GM12878 (cell line): ENCODE results near the gene PLEKHA5.

ENCODE experiments used
- CHD1 ChIP-seq: IDR thresholded peaks from 2 replicates; pipeline ENCODE4 v1.6.1; 2012; ENCODE audit warnings: low read depth, low read length, improper control_type of control experiment
- CHD4 ChIP-seq: fragments of 200-600 bp; sonication (generic); IDR thresholded peaks from 2 replicates; pipeline ENCODE4 v1.6.1; 2016; ENCODE audit warnings: mild to moderate bottlenecking
- EZH2 ChIP-seq: IDR thresholded peaks from 2 replicates; pipeline ENCODE4 v1.6.1; 2012; ENCODE audit warnings: low read depth, mild to moderate bottlenecking, control low read depth, inconsistent platforms, low read length, borderline replicate concordance; ENCODE audit not compliant: control insufficient read depth
- FOXM1 ChIP-seq: IDR thresholded peaks from 2 replicates; pipeline ENCODE4 v1.6.1; 2012; ENCODE audit warnings: low read depth, mild to moderate bottlenecking, inconsistent platforms, low read length, moderate library complexity
- HDAC2 ChIP-seq: fragments of 200-600 bp; sonication (generic); IDR thresholded peaks from 2 replicates; pipeline ENCODE4 v1.6.1; 2017
- POLR2A ChIP-seq: IDR thresholded peaks from 2 replicates; pipeline ENCODE4 v1.6.1; 2011; ENCODE audit warnings: low read depth, mild to moderate bottlenecking, low read length
- RBBP5 ChIP-seq: fragments of 200-600 bp; sonication (generic); conservative IDR thresholded peaks from 2 replicates; pipeline ENCODE4 v1.6.1; 2016
- RCOR1 ChIP-seq: conservative IDR thresholded peaks from 2 replicates; pipeline ENCODE4 v1.6.1; 2012; ENCODE audit warnings: low read depth, low read length, improper control_type of control experiment
- RFX5 ChIP-seq: IDR thresholded peaks from 2 replicates; pipeline ENCODE4 v1.6.1; 2011; ENCODE audit warnings: low read depth, low read length, improper control_type of control experiment
- TAF1 ChIP-seq: IDR thresholded peaks from 2 replicates; pipeline ENCODE4 v1.6.1; 2011; ENCODE audit warnings: mild to moderate bottlenecking, low read depth, low read length, borderline replicate concordance
- TCF3 ChIP-seq: IDR thresholded peaks from 2 replicates; pipeline ENCODE4 v1.6.1; 2012; ENCODE audit warnings: low read depth, mild to moderate bottlenecking, low read length, borderline replicate concordance; ENCODE audit not compliant: insufficient read depth
- TF ChIP-seq, protein P1 (sequence below), 3 experiments: IDR thresholded peaks in 2 of 3; conservative IDR thresholded peaks in 1 of 3; 2 replicates each; pipeline ENCODE4 v1.5.1; 2011; ENCODE audit warnings: low read depth in 3 of 3, low read length in 3 of 3, mild to moderate bottlenecking in 3 of 3, control low read depth in 2 of 3, moderate library complexity in 2 of 3, inconsistent platforms in 1 of 3, mixed read lengths in 1 of 3; ENCODE audit not compliant: control insufficient read depth in 2 of 3, insufficient read depth in 1 of 3; ENCODE audit errors: extremely low read depth in 1 of 3
- TF ChIP-seq, protein P2 (sequence below): fragments of 450-650 bp; IDR thresholded peaks from 2 replicates; pipeline ENCODE4 v1.6.1; 2017; ENCODE audit warnings: mild to moderate bottlenecking

DNA sequence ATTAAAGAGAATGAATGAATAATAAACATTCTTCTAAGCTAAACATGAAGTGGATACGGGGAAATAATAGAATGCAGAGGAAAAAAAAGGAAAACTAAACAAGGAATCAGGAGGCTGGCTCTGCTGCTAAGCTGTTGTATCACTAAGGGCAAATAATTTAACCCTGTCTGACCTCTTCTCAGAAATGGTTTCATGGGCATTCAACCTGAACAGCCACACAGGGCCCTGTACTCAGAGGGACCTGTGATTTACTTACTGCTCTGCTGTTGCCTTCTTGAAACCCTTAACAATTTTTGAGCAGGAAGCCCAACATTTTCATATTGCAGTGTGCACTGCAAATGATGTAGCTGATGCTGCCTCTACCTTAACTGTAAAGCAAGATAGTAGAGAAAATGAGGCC lies 14.2 kb upstream of the PLEKHA5 start:
- TF ChIP-seq POLR2A (no peak), TAF1 (no peak), RFX5 (no peak), RCOR1 (no peak), TCF3 (no peak), FOXM1 (no peak), CHD1 (no peak), HDAC2 (no peak), CHD4 (no peak), EZH2 (no peak), RBBP5 (no peak)
- TF ChIP-seq, protein P1, sequence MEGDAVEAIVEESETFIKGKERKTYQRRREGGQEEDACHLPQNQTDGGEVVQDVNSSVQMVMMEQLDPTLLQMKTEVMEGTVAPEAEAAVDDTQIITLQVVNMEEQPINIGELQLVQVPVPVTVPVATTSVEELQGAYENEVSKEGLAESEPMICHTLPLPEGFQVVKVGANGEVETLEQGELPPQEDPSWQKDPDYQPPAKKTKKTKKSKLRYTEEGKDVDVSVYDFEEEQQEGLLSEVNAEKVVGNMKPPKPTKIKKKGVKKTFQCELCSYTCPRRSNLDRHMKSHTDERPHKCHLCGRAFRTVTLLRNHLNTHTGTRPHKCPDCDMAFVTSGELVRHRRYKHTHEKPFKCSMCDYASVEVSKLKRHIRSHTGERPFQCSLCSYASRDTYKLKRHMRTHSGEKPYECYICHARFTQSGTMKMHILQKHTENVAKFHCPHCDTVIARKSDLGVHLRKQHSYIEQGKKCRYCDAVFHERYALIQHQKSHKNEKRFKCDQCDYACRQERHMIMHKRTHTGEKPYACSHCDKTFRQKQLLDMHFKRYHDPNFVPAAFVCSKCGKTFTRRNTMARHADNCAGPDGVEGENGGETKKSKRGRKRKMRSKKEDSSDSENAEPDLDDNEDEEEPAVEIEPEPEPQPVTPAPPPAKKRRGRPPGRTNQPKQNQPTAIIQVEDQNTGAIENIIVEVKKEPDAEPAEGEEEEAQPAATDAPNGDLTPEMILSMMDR (IDR thresholded peaks at IDR 0.05 in 2 of 3, conservative IDR thresholded peaks at IDR 0.05 in 1 of 3; ENCODE audit: control insufficient read depth in 2 of 3, extremely low read depth in 1 of 3, insufficient read depth in 1 of 3, low read depth in 3 of 3, low read length in 3 of 3), result no peak
- TF ChIP-seq, protein P2, sequence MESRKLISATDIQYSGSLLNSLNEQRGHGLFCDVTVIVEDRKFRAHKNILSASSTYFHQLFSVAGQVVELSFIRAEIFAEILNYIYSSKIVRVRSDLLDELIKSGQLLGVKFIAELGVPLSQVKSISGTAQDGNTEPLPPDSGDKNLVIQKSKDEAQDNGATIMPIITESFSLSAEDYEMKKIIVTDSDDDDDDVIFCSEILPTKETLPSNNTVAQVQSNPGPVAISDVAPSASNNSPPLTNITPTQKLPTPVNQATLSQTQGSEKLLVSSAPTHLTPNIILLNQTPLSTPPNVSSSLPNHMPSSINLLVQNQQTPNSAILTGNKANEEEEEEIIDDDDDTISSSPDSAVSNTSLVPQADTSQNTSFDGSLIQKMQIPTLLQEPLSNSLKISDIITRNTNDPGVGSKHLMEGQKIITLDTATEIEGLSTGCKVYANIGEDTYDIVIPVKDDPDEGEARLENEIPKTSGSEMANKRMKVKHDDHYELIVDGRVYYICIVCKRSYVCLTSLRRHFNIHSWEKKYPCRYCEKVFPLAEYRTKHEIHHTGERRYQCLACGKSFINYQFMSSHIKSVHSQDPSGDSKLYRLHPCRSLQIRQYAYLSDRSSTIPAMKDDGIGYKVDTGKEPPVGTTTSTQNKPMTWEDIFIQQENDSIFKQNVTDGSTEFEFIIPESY, result no peak
